Measurements from ENCODE around the gene LRRIQ4.
A peak's percentile ranks its signal among the peaks of the same experiment; 100 is the strongest.

Gene LRRIQ4

GRCh38 chr3:169809230-169809795 is 3.4 kb upstream of the LRRIQ4 start:
- TF ChIP-seq, protein P1, sequence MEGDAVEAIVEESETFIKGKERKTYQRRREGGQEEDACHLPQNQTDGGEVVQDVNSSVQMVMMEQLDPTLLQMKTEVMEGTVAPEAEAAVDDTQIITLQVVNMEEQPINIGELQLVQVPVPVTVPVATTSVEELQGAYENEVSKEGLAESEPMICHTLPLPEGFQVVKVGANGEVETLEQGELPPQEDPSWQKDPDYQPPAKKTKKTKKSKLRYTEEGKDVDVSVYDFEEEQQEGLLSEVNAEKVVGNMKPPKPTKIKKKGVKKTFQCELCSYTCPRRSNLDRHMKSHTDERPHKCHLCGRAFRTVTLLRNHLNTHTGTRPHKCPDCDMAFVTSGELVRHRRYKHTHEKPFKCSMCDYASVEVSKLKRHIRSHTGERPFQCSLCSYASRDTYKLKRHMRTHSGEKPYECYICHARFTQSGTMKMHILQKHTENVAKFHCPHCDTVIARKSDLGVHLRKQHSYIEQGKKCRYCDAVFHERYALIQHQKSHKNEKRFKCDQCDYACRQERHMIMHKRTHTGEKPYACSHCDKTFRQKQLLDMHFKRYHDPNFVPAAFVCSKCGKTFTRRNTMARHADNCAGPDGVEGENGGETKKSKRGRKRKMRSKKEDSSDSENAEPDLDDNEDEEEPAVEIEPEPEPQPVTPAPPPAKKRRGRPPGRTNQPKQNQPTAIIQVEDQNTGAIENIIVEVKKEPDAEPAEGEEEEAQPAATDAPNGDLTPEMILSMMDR (IDR thresholded peaks at IDR 0.05; ENCODE audit: low read depth, low read length, missing control alignments): no peak
- DNase-seq (ENCODE audit: extremely low read depth, low read depth): no peak
- H3K4me3 ChIP-seq (replicated peaks; ENCODE audit: low read depth, low read length): no peak overlapping the region

DNA sequence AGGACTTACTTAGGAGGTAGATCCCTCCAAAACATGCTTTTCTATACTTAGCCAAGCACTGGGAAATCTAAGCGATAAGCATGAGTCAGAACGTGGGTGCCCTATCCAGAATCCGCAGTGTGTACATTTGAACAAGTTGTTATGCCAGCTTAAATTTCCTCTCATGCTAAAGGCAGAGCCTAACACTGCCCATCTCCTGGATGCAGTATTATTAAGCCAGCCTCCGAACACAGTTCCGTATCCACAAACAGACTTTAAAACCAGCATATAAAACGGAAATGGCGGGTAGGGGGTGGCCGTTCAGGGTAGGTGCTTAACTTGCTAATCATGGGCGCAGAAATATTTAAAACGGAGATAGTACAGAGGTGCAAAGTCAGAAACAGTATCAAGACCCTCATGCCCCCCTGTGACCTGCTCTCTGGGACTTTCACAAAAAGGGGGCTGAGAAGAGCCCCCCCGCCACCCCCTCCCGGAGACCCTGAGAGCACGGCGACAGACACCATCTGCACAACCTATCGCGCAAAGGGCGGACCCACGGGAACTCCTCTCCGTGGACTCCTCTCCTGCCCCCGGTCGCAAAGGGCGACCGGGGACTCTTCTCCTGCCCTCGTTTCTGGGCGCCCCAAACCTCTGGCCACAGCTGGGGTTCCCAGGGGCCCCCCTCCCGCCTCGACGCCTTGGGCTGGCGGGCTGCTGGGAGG is 889 bp upstream of the LRRIQ4 start:
- peak; percentile 59 for DNase-seq (ENCODE audit: extremely low read depth, low read depth)
- TF ChIP-seq, protein P1 (IDR thresholded peaks at IDR 0.05; ENCODE audit: low read depth, low read length, missing control alignments): no peak
- H3K4me3 ChIP-seq (replicated peaks; ENCODE audit: low read depth, low read length): peak overlapping the region; percentile 55

DNA sequence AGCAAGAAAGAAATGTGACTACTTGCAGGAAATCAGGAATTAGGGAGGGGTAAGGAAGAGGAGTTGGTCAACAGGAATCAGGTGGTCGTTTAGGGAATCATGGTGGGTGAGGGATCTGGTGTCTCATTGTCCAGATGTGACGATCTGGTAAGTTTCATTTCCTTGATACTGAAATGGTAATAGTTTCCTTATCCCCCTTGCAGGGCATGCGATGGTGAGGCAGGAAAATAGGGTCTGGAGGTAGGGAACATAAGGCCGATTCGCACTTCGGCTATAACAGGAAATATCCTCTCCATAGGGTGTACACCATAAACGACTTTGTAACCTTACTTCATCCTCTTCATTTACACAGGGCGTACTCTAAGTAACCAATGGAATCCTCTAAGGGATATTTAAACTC is 608 bp downstream of the LRRIQ4 start:
- TF ChIP-seq, protein P1 (IDR thresholded peaks at IDR 0.05; ENCODE audit: low read depth, low read length, missing control alignments): no peak
- peak overlapping the region; percentile 55 for H3K4me3 ChIP-seq (replicated peaks; ENCODE audit: low read depth, low read length)
- DNase-seq (ENCODE audit: extremely low read depth, low read depth): no peak

GRCh38 chr3:169813757-169814517 is 1.3 kb downstream of the LRRIQ4 start:
- DNase-seq (ENCODE audit: extremely low read depth, low read depth): no peak
- H3K4me3 ChIP-seq (replicated peaks; ENCODE audit: low read depth, low read length): no peak overlapping the region

GRCh38 chr3:169815590-169816150 is 3.0 kb downstream of the LRRIQ4 start:
- TF ChIP-seq, protein P1 (IDR thresholded peaks at IDR 0.05; ENCODE audit: low read depth, low read length, missing control alignments): no peak
- no peak for DNase-seq (ENCODE audit: extremely low read depth, low read depth)
- no peak overlapping the region for H3K4me3 ChIP-seq (replicated peaks; ENCODE audit: low read depth, low read length)

More at GRCh38 chr3:169813757-169814517, 1.3 kb downstream of the LRRIQ4 start:
- TF ChIP-seq, protein P1 (IDR thresholded peaks at IDR 0.05; ENCODE audit: low read depth, low read length, missing control alignments): peak; percentile 19

DNA sequence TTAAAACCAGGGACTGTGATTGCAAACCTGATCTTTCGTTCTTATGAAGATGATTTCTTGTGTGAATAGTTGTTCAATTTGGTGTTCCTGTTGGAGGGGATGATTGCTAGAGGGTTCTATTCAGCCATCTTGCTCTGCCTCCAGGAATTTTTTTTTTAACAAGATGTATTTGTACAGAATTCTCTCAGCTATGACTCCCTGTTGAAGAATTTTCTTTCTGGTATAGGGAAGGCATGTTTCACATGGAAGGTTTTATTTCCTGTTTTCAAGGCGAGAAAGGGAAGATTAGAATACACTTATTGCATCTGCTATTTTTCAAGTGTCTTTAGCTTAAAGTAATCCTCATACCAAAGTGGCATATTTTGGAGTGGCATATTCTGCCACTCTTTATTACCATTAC is 5.6 kb downstream of the LRRIQ4 start:
- DNase-seq (ENCODE audit: extremely low read depth, low read depth): no peak
- TF ChIP-seq, protein P1 (IDR thresholded peaks at IDR 0.05; ENCODE audit: low read depth, low read length, missing control alignments): no peak
- no peak overlapping the region for H3K4me3 ChIP-seq (replicated peaks; ENCODE audit: low read depth, low read length)

Data from HFF-Myc (cell line).